Fibroblast of the aortic adventitia (primary cell): ENCODE data around the gene PFKFB3. TPM values are rescaled to one million over a fixed set of nuclear protein-coding genes. Genes with fewer than 3 reads are reported as not detected.
A peak's percentile ranks its signal among the peaks of the same experiment; 100 is the strongest.
"Not testable (repeated sequence)": the region's sequence is repeated elsewhere in the genome, so short reads cannot be mapped to it uniquely, and the experiment has no call there.

Experiments used
- DNase-seq: peaks from one replicate; pipeline ENCODE4 v3.0.0-alpha.2; 2010; ENCODE audit warnings: low read depth
- H3K4me3 ChIP-seq: 2 replicates; pipeline ENCODE4 v1.5.1; 2011; ENCODE audit warnings: low read depth, mild to moderate bottlenecking, control low read depth, low read length, moderate library complexity
- CTCF ChIP-seq: IDR thresholded peaks from 2 replicates; pipeline ENCODE4 v1.5.1; 2011; ENCODE audit warnings: mild to moderate bottlenecking, low read length, control low read depth, inconsistent platforms; ENCODE audit not compliant: insufficient read depth
- total RNA-seq: library from RNA; depleted of rRNA; stranded (reverse); fragments of >200 nt; gene quantifications from 2 replicates; pipeline ENCODE4 v1.2.3, GENCODE V29; 2012; ENCODE audit warnings: low replicate concordance

Gene PFKFB3
- total RNA-seq, 1 donor, result 23.0 TPM

- no peak overlapping the region for H3K4me3 ChIP-seq
- TF ChIP-seq CTCF, result no peak
- no peak for DNase-seq
Measured at GRCh38 chr10:6233725-6234277, 31.1 kb downstream of the PFKFB3 start.

- DNase-seq, result no peak
- no peak for TF ChIP-seq CTCF
- H3K4me3 ChIP-seq, result no peak overlapping the region
Measured at GRCh38 chr10:6234371-6234770, 31.6 kb downstream of the PFKFB3 start.

DNA sequence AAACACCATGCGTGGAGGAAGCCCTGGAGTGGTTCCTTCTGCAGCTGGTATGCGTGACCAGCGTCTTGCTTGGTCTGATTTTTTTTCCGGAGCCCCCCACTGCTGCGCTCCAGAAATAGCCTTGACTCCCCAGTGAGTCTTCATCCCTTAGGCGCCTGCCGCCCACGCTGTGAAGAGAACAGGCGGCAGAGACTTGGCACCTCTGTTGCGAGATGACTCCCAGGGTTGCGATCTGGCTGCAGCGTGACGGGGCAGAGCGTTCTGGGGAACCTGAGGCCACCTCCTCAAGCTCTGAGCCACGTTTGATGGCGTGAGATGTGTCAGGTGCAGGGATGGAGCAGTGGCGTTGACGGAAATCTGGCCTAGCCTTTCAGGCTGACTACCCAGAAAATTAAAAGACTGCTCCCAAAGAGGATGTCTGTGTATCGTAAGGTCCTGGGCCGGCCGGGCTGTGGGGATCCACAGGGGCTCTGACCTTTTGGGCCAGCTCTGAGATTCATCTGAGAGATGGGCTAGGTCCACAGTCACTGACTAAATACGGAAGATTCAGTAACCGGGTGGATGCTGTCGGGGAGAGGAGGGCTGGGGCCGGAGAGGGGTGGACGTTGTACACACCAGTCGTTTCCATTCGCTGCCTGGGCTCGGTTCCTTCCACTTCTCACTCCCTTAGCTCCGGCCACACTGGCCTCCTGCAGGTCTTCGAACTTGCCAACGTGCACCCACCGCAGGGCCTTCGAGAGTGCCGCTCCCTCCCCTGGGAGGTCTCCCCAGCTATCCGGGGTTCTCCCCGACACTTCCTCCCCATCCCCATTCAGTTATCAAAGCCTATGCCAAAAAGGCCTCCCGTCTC is 33.8 kb downstream of the PFKFB3 start:
- no peak overlapping the region for H3K4me3 ChIP-seq
- TF ChIP-seq CTCF, result no peak
- no peak for DNase-seq

- no peak for TF ChIP-seq CTCF
Measured at GRCh38 chr10:6237199-6237530, 34.4 kb downstream of the PFKFB3 start.

GRCh38 chr10:6238587-6239212 is 36.0 kb downstream of the PFKFB3 start:
- H3K4me3 ChIP-seq, DNase-seq: not testable (repeated sequence)

More at GRCh38 chr10:6237199-6237530, 34.4 kb downstream of the PFKFB3 start:
- DNase-seq, result no peak
- H3K4me3 ChIP-seq, result no peak overlapping the region

- peak; percentile 98 for DNase-seq
- no peak for TF ChIP-seq CTCF
- no peak overlapping the region for H3K4me3 ChIP-seq
Measured at GRCh38 chr10:6239213-6239991, 36.7 kb downstream of the PFKFB3 start.

DNA sequence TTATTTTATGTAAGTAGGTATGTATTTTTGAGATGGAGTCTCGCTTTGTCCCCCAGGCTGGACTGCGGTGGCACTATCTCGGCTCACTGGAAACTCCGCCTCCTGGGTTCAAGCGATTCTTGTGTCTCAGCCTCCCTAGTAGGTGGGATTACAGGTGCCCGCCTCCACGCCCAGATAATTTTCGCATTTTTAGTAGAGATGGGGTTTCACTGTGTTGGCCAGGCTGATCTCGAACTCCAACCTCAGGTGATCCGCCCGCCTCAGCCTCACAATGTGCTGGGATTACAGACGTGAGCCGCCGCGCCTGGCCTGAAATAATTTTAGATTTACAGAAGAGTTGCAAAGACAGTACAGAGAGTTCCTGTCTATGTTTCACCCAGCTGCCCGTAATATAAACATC is 37.5 kb downstream of the PFKFB3 start:
- no peak for DNase-seq
- no peak overlapping the region for H3K4me3 ChIP-seq
- TF ChIP-seq CTCF, result no peak
